Globus pallidus (tissue), 1 donor: ENCODE measurements around the gene CAB39L.
"Not testable (repeated sequence)": the region's sequence is repeated elsewhere in the genome, so short reads cannot be mapped to it uniquely, and the experiment has no call there.

Experiments
- DNase-seq: peaks from one replicate; pipeline ENCODE4 v3.0.0-alpha.2; 2015; ENCODE audit warnings: low spot score

Gene CAB39L

GRCh38 chr13:49346460-49346859 is 97.4 kb downstream of the CAB39L start:
- DNase-seq, result no peak

GRCh38 chr13:49343731-49344130 is 100.1 kb downstream of the CAB39L start:
- DNase-seq, result no peak

GRCh38 chr13:49343255-49343654 is 100.6 kb downstream of the CAB39L start:
- DNase-seq, result no peak

- no peak for DNase-seq
These were observed 101.4 kb downstream of the CAB39L start for GRCh38 chr13:49342454-49342853.

GRCh38 chr13:49341941-49342340 is 101.9 kb downstream of the CAB39L start:
- DNase-seq, result no peak

- no peak for DNase-seq
These were observed 102.3 kb downstream of the CAB39L start for GRCh38 chr13:49341517-49341916.

- DNase-seq, result no peak
These were observed 103.7 kb downstream of the CAB39L start for GRCh38 chr13:49340161-49340560.

- DNase-seq, result no peak
These were observed 107.2 kb downstream of the CAB39L start for GRCh38 chr13:49336655-49337054.

GRCh38 chr13:49330546-49330864 is 113.4 kb downstream of the CAB39L start:
- DNase-seq, result no peak

GRCh38 chr13:49329831-49330545 is 113.9 kb downstream of the CAB39L start:
- no peak for DNase-seq

GRCh38 chr13:49327145-49327544 is 116.7 kb downstream of the CAB39L start:
- not testable (repeated sequence) for DNase-seq

- DNase-seq, result no peak
These were observed 117.5 kb downstream of the CAB39L start for GRCh38 chr13:49326222-49326917.

GRCh38 chr13:49323344-49323743 is 120.5 kb downstream of the CAB39L start:
- no peak for DNase-seq

GRCh38 chr13:49322702-49323101 is 121.2 kb downstream of the CAB39L start:
- no peak for DNase-seq

- DNase-seq, result no peak
These were observed 122.9 kb downstream of the CAB39L start for GRCh38 chr13:49320975-49321374.

GRCh38 chr13:49319951-49320350 is 123.9 kb downstream of the CAB39L start:
- DNase-seq, result no peak

- no peak for DNase-seq
These were observed 124.3 kb downstream of the CAB39L start for GRCh38 chr13:49319551-49319950.

- DNase-seq, result no peak
These were observed 127.9 kb downstream of the CAB39L start for GRCh38 chr13:49315756-49316482.

- no peak for DNase-seq
These were observed 128.8 kb downstream of the CAB39L start for GRCh38 chr13:49315036-49315565.

GRCh38 chr13:49314344-49314882 is 129.5 kb downstream of the CAB39L start:
- DNase-seq, result no peak

- DNase-seq, result no peak
These were observed 132.0 kb downstream of the CAB39L start for GRCh38 chr13:49311816-49312215.

- no peak for DNase-seq
These were observed 133.6 kb downstream of the CAB39L start for GRCh38 chr13:49310251-49310650.
